ENCODE results near the gene SPOCK1. TPM values are rescaled to one million over a fixed set of nuclear protein-coding genes. Genes with fewer than 3 reads are reported as not detected.

The SPOCK1 gene
- total RNA-seq, 1 donor from 2014 or later: 81.2 TPM

DNA sequence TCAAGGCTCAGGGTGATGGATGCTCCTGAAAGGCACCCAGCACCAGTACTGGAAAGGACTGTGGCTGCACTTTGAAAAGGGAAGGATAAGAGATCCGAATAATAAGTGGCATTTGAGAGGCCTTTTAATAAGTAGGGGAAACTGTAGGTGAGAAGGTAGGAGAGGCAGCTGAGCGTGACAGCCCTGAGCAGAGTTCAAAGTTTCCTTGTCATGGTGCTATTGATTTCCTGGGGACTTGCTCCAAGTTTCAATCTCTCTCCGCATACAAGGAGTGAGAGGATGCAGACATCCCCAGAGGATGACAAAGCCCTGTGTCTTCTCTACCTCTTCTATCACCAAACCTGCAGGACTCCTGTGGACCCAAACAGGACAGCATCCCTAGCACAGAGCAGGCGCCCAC lies 354.5 kb downstream of the SPOCK1 start:
- TF ChIP-seq CTCF (IDR thresholded peaks at IDR 0.05): no peak
- no peaks in the 10 kb centered on the region for H3K27me3 ChIP-seq
- H3K4me3 ChIP-seq: no peak overlapping the region
- H3K4me1 ChIP-seq: peaks cover 6 to 34% of the 10 kb centered on the region in 2 donors
- no peak for DNase-seq (ENCODE audit: low spot score in 2 of 2)
- H3K9me3 ChIP-seq: no peaks in the 10 kb centered on the region
- intact Hi-C loops (cut with DNase I): loop anchor here (5.0 to 10.0 kb wide), 2 partner anchors 168 to 350 kb away; partner anchors contain the start of gene SPOCK1
- no peak overlapping the region for H3K27ac ChIP-seq
- H3K36me3 ChIP-seq: no peaks in the 10 kb centered on the region

DNA sequence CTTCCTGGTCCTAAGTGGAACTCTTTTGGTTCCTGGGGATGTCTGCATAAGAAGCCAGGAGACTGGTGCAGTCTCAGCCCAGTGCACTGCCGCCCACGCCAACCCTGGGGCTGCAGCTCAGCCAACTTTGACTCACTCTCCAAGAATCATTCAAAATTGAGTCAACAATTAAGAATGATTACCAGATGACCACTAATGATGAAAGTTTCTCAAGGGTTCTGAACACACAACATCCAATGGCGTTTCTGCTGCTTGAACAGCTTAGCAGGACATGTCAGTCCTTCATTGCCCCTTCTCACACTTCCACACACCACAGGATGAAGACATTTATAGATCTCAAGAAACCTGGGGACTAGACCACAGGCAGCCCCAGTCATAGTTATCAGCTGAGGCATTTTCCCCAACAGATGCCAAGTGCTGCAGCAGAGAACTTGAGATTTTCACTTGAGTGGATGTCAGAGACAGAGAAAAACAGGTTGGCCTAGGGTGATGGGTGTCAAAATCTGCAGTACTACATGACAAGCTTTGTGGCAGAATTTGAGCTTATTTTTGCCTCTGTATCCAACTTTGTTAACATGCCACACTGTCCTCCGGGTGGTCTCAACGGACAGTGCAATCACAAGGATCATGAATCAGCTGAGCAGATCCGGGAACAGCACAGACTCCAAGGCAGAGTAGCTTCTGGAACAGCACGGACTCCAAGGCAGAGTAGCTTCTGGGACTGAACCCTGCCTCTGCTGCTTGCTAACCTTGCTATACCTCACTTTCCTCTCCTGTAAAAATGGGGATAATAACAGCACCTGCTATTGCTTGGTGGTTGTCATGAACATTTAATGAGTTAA lies 356.1 kb downstream of the SPOCK1 start:
- Histone ChIP-seq H3K27ac (peak overlapping the region; percentile 46 to 73), H3K4me3 (no peak overlapping the region), H3K27me3 (no peaks in the 10 kb centered on the region), H3K4me1 (peaks cover 6 to 34% of the 10 kb centered on the region in 2 donors), H3K36me3 (no peaks in the 10 kb centered on the region), H3K9me3 (no peaks in the 10 kb centered on the region)
- TF ChIP-seq CTCF (IDR thresholded peaks at IDR 0.05): no peak
- intact Hi-C loops (cut with DNase I): loop anchor here (1.0 to 10.0 kb wide), 3 partner anchors 60 to 352 kb away; partner anchors contain the start of gene SPOCK1
- DNase-seq (ENCODE audit: low spot score in 2 of 2): peak in 1 of 2 donors; percentile 85

- DNase-seq (ENCODE audit: low spot score in 2 of 2): no peak
- peak overlapping the region; percentile 46 to 73 for H3K27ac ChIP-seq
- H3K4me3 ChIP-seq: no peak overlapping the region
- intact Hi-C loops (cut with DNase I): loop anchor here (1.0 to 10.0 kb wide), 3 partner anchors 60 to 352 kb away; partner anchors contain the start of gene SPOCK1
- H3K9me3 ChIP-seq: no peaks in the 10 kb centered on the region
- no peaks in the 10 kb centered on the region for H3K36me3 ChIP-seq
- TF ChIP-seq CTCF (IDR thresholded peaks at IDR 0.05): no peak
- H3K4me1 ChIP-seq: peaks cover 6 to 34% of the 10 kb centered on the region in 2 donors
- H3K27me3 ChIP-seq: no peaks in the 10 kb centered on the region
These were observed 356.8 kb downstream of the SPOCK1 start for GRCh38 chr5:137142346-137142745.

GRCh38 chr5:137141779-137142178 lies 357.3 kb downstream of the SPOCK1 start:
- H3K9me3 ChIP-seq: no peaks in the 10 kb centered on the region
- no peak overlapping the region for H3K4me3 ChIP-seq
- H3K27ac ChIP-seq: peak overlapping the region; percentile 46 to 73
- no peak for TF ChIP-seq CTCF (IDR thresholded peaks at IDR 0.05)
- intact Hi-C loops (cut with DNase I): loop anchor here (1.0 to 10.0 kb wide), 3 partner anchors 61 to 353 kb away; partner anchors contain the start of gene SPOCK1
- no peak for DNase-seq (ENCODE audit: low spot score in 2 of 2)
- no peaks in the 10 kb centered on the region for H3K27me3 ChIP-seq
- H3K4me1 ChIP-seq: peaks cover 6 to 34% of the 10 kb centered on the region in 2 donors
- H3K36me3 ChIP-seq: no peaks in the 10 kb centered on the region

GRCh38 chr5:137136991-137137632 lies 362.0 kb downstream of the SPOCK1 start:
- Histone ChIP-seq H3K27me3 (no peaks in the 10 kb centered on the region), H3K9me3 (no peaks in the 10 kb centered on the region), H3K4me3 (no peak overlapping the region), H3K36me3 (no peaks in the 10 kb centered on the region), H3K4me1 (peaks cover 5 to 14% of the 10 kb centered on the region in 2 donors), H3K27ac (no peak overlapping the region)
- TF ChIP-seq CTCF (IDR thresholded peaks at IDR 0.05): no peak
- intact Hi-C loops (cut with DNase I): no loop called here
- no peak for DNase-seq (ENCODE audit: low spot score in 2 of 2)

All from ascending aorta (tissue), 2 donors.